ENCODE results near the gene AOPEP. TPM values are rescaled to one million over a fixed set of nuclear protein-coding genes. Genes with fewer than 3 reads are reported as not detected.

Gene AOPEP
- total and polyA plus RNA-seq, 8 donors = 73.9 to 407 (median 101) TPM

GRCh38 chr9:95045751-95046150, 319.3 kb downstream of the AOPEP start:
- H3K9me3 ChIP-seq = no peaks in the 10 kb centered on the region
- 28 to 48% (median 42%) methylated on average over 16 of the region's 16 CpGs for WGBS, 5 donors
- TF ChIP-seq CTCF (IDR thresholded peaks at IDR 0.05) (peak in 1 of 7 experiments; percentile 12), EP300 (IDR thresholded peaks at IDR 0.05) (no peak)
- DNase-seq = peak in 1 of 2 donors; percentile 60
- peaks cover 47 to 97% (median 71%) of the 10 kb centered on the region in 4 donors for H3K4me1 ChIP-seq
- intact Hi-C loops (cut with DNase I; ENCODE audit: low total_unique reads) = no loop called here
- peak overlapping the region; percentile 48 to 93 (median 89) for H3K27ac ChIP-seq
- no peaks in the 10 kb centered on the region for H3K27me3 ChIP-seq
- peaks cover 0 to 12% (median 6%) of the 10 kb centered on the region in 4 donors for H3K36me3 ChIP-seq
- peak overlapping the region; percentile 27 to 40 (median 31) for H3K4me3 ChIP-seq

GRCh38 chr9:95047452-95048224, 321.1 kb downstream of the AOPEP start:
- H3K4me3 ChIP-seq = peak overlapping the region; percentile 50 to 59 (median 54)
- intact Hi-C loops (cut with DNase I; ENCODE audit: low total_unique reads) = no loop called here
- H3K27ac ChIP-seq = peak overlapping the region; percentile 39 to 93 (median 89)

GRCh38 chr9:95048225-95049087, 322.0 kb downstream of the AOPEP start:
- intact Hi-C loops (cut with DNase I; ENCODE audit: low total_unique reads) = no loop called here
- DNase-seq = peak; percentile 85 to 89
- H3K36me3 ChIP-seq = peaks cover 0 to 12% (median 6%) of the 10 kb centered on the region in 4 donors
- peaks cover 32 to 94% (median 75%) of the 10 kb centered on the region in 4 donors for H3K4me1 ChIP-seq
- peak overlapping the region; percentile 50 to 59 (median 54) for H3K4me3 ChIP-seq
- peak overlapping the region; percentile 85 to 93 (median 89) for H3K27ac ChIP-seq
- TF ChIP-seq EP300 (IDR thresholded peaks at IDR 0.05) (no peak), POLR2A (IDR thresholded peaks at IDR 0.05) (peak in 2 of 4 donors; percentile 59 to 75), POLR2AphosphoS5 (IDR thresholded peaks at IDR 0.05) (peak; percentile 13 to 90 (median 83))
- WGBS, 5 donors = 0 to 3% (median 1%) methylated on average over 25 to 58 of the region's 58 CpGs
- no peaks in the 10 kb centered on the region for H3K27me3 ChIP-seq
- H3K9me3 ChIP-seq = no peaks in the 10 kb centered on the region

More at GRCh38 chr9:95047452-95048224, 321.1 kb downstream of the AOPEP start:
- H3K27me3 ChIP-seq = no peaks in the 10 kb centered on the region
- H3K4me1 ChIP-seq = peaks cover 36 to 94% (median 75%) of the 10 kb centered on the region in 4 donors
- no peaks in the 10 kb centered on the region for H3K9me3 ChIP-seq
- 19 to 32% (median 21%) methylated on average over 3 of the region's 3 CpGs for WGBS, 5 donors
- no peak for TF ChIP-seq POLR2A (IDR thresholded peaks at IDR 0.05)
- TF ChIP-seq POLR2AphosphoS5 (IDR thresholded peaks at IDR 0.05) = no peak
- no peak for TF ChIP-seq EP300 (IDR thresholded peaks at IDR 0.05)
- TF ChIP-seq CTCF (IDR thresholded peaks at IDR 0.05) = no peak
- no peak for DNase-seq
- peaks cover 0 to 12% (median 6%) of the 10 kb centered on the region in 4 donors for H3K36me3 ChIP-seq

GRCh38 chr9:95049761-95050160, 323.3 kb downstream of the AOPEP start:
- Histone ChIP-seq H3K4me3 (peak overlapping the region; percentile 34 to 59 (median 52)), H3K4me1 (peaks cover 30 to 94% (median 72%) of the 10 kb centered on the region in 4 donors), H3K9me3 (no peaks in the 10 kb centered on the region), H3K27me3 (no peaks in the 10 kb centered on the region), H3K27ac (peak overlapping the region; percentile 79 to 93 (median 89)), H3K36me3 (no peaks in the 10 kb centered on the region)
- peak in 1 of 2 donors; percentile 59 for DNase-seq
- WGBS, 5 donors = 17 to 29% (median 22%) methylated on average over 6 of the region's 6 CpGs
- intact Hi-C loops (cut with DNase I; ENCODE audit: low total_unique reads) = no loop called here
- TF ChIP-seq POLR2AphosphoS5 (IDR thresholded peaks at IDR 0.05) (no peak), EP300 (IDR thresholded peaks at IDR 0.05) (no peak), POLR2A (IDR thresholded peaks at IDR 0.05) (no peak)
